ENCODE data around the gene PCA3. TPM values are rescaled to one million over a fixed set of nuclear protein-coding genes. Genes with fewer than 3 reads are reported as not detected.

The PCA3 gene
- polyA plus RNA-seq, 4 donors, result 0.62 to 1.5 (median 1.00) TPM

DNA sequence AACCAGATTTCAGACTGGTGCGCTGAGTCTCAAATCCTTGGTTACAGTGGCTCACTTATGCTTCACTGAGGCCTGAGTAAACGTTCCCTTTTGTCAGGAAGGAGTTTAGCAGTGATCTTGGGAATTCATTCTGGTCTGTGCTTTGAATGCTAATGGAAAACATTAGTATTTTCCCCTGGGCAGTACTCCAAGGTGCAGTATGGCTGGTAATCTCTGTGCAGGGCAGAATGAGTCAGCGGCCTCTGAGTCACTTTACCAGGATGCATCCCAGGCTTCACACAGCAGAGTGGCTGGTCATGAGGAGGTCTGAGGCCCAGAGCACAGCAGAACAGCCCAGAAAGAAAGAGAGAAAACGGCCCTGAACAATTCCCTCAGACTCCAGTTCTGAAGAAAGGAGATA is 54.0 kb downstream of the PCA3 start:
- peak in 2 of 4 donors; percentile 8 to 9 for DNase-seq (ENCODE audit: low read depth in 4 of 4, low spot score in 3 of 4)

DNA sequence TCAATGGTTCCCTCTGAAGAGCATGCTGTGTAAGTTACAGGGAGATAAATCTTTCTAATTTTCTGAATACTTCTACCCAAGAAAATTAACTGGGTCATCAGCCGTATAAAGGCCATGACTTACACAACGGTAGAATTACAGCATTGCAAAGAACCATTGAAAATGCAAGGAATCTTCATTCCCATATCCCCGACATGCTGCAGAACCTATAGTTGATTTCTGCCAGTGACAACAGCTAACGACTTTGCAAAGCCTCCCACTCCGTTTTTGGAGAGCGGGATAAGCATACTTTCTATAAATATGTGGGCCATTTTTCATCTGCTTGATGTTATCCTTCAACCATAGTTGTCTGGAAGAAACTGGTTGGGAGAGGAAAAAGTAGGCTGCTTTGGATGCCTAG is 56.2 kb downstream of the PCA3 start:
- DNase-seq (ENCODE audit: low read depth in 4 of 4, low spot score in 3 of 4), result no peak

DNA sequence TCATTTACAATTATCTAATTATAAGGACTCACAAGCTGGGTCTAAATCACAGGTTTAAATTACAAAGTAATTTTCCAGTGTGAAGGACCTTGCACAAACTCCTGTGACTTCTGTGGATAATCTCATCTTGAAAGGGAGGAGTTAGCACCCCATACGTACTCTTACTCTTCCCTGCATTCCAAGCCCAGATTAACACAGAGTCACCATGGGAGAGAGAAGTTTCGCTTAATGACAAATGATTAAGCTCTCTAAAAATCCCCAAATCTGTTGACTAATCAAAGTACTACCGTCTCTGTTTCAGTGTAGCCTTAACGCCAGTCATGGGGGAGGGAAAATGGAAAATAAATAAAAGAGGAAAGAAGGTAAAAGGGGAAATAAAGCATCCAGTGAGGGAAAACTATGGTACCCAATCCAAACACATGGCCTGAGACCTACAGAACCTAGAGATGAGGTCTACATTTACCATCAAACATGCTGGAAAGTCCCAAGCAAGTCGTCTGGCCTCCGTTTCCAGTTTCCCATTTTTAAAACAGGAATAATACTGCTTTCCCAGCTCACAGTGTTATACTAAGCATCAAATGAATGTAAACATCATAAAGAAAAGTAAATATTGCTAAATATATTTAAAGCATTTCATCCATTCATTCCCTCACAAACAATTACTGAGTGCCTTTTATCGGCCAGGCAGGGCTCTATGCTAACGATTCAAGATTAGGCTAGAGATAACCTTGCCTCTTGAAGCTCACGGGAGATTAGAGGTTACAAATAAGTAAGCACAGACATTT is 63.2 kb downstream of the PCA3 start:
- DNase-seq (ENCODE audit: low read depth in 4 of 4, low spot score in 3 of 4), result no peak

DNA sequence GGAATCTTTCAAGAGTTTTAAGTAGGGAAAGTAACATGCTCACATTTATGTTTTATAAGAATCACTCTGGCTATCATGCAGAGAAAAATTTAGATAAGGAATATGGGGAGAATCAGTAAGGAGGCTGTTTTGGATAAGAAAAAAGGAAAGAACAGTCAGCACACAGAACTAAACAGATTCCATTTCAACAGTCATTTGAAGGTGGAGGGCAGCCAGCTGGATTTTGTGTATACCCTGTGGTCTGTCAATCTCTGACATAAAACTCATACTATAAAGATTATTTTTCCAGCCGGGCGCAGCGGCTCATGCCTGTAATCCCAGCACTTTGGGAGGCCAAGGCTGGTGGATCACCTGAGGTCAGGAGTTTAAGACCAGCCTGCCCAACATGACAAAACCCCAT is 64.2 kb downstream of the PCA3 start:
- DNase-seq (ENCODE audit: low read depth in 4 of 4, low spot score in 3 of 4), result no peak

DNA sequence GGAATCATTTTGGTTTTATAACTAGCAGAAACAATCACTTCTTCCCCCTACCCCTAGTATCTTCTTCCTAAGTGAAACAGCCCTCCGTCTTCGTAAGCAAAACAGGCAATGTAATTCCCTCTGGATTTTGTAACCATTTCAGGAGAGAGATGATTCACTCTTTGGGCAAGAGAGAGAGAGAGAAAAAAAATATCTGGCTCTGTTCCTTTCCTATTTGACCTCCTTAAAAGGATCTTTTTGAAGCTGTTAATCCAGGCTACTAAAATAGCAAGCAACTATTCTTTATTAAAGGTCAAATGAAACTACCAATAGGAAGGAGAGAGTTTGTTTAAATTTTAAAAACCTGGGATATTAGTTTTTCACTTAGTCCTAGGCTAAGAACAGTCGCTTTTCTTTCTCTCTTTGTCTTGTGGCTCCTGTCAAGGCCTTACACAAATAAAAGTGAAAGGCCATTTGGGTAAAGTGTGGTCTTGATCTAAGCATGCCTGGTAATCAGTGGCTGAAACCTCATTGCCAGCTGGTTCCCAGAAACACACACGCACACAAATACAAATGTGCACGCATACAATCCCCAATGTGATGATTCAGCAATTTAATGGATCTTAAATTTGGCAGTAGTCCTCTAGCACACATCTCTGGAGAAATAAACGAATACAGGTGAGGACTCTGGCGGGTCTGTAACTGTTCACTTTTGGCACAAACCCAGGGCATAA is 71.5 kb downstream of the PCA3 start:
- DNase-seq (ENCODE audit: low read depth in 4 of 4, low spot score in 3 of 4), result no peak

Other genes with a start within 250 kb of the PCA3 start
- gene PRUNE2, start 141.7 kb downstream of the PCA3 start, polyA plus RNA-seq (ENCODE audit: insufficient read length in 4 of 4), result 10 to 100 TPM; 11.2 to 13.8 (median 12.8) TPM

Data from right renal pelvis (tissue), 4 donors.